Brain microvascular endothelial cell (primary cell): ENCODE measurements around the gene SLC22A15.

Source experiments
- DNase-seq: peaks from one replicate; pipeline ENCODE4 v3.0.0-alpha.2; 2020
- H3K27ac ChIP-seq: fragments of 250-450 bp; sonication (Bioruptor Pico); 2 replicates; pipeline ENCODE4 v1.5.1; 2020; ENCODE audit warnings: mild to moderate bottlenecking, moderate library complexity
- H3K27me3 ChIP-seq: fragments of 250-450 bp; sonication (Bioruptor Pico); replicated peaks from 2 replicates; pipeline ENCODE4 v1.5.1; 2020; ENCODE audit warnings: mild to moderate bottlenecking
- H3K36me3 ChIP-seq: fragments of 250-450 bp; sonication (Bioruptor Pico); replicated peaks from 2 replicates; pipeline ENCODE4 v1.5.1; 2020; ENCODE audit warnings: mild to moderate bottlenecking
- H3K4me3 ChIP-seq: 2 replicates; pipeline ENCODE4 v1.5.1; 2011; ENCODE audit warnings: low read depth, mild to moderate bottlenecking, control low read depth, low read length, moderate library complexity
- CTCF ChIP-seq: IDR thresholded peaks from 2 replicates; pipeline ENCODE4 v1.5.1; 2011; ENCODE audit warnings: low read depth, mild to moderate bottlenecking, moderate library complexity, low read length, control low read depth, inconsistent platforms; ENCODE audit errors: missing control alignments
- in situ Hi-C: cut with HindIII; loops from 2 replicates; pipeline ENCODE4 v1.10.0; 2017; ENCODE audit warnings: low sequenced_read_pairs, low pct_ligation_motif_present

SLC22A15 gene

GRCh38 chr1:116026631-116027030 lies 50.3 kb downstream of the SLC22A15 start:
- in situ Hi-C loops: no loop called here
- H3K36me3 ChIP-seq: no peaks in the 10 kb centered on the region
- no peak for DNase-seq

GRCh38 chr1:116031302-116031835 lies 55.1 kb downstream of the SLC22A15 start:
- H3K27ac ChIP-seq: no peak overlapping the region
- in situ Hi-C loops: no loop called here
- no peak overlapping the region for H3K4me3 ChIP-seq
- H3K36me3 ChIP-seq: no peaks in the 10 kb centered on the region
- H3K27me3 ChIP-seq: no peaks in the 10 kb centered on the region
- DNase-seq: no peak
- TF ChIP-seq CTCF: no peak

More at GRCh38 chr1:116026631-116027030, 50.3 kb downstream of the SLC22A15 start:
- Histone ChIP-seq H3K27me3 (no peaks in the 10 kb centered on the region), H3K27ac (no peak overlapping the region), H3K4me3 (no peak overlapping the region)
- no peak for TF ChIP-seq CTCF

GRCh38 chr1:116033322-116033721 lies 57.0 kb downstream of the SLC22A15 start:
- no peak overlapping the region for H3K4me3 ChIP-seq
- no peak overlapping the region for H3K27ac ChIP-seq
- no peak for DNase-seq
- no peaks in the 10 kb centered on the region for H3K36me3 ChIP-seq
- H3K27me3 ChIP-seq: no peaks in the 10 kb centered on the region
- in situ Hi-C loops: no loop called here
- no peak for TF ChIP-seq CTCF

- in situ Hi-C loops: no loop called here
- no peak for DNase-seq
- H3K27ac ChIP-seq: no peak overlapping the region
- no peak overlapping the region for H3K4me3 ChIP-seq
- H3K36me3 ChIP-seq: no peaks in the 10 kb centered on the region
- H3K27me3 ChIP-seq: no peaks in the 10 kb centered on the region
- TF ChIP-seq CTCF: no peak
Observed at GRCh38 chr1:116036255-116036654, 59.9 kb downstream of the SLC22A15 start.

- in situ Hi-C loops: no loop called here
- H3K36me3 ChIP-seq: no peaks in the 10 kb centered on the region
Observed at GRCh38 chr1:116038679-116039078, 62.4 kb downstream of the SLC22A15 start.

More at GRCh38 chr1:116038679-116039078, 62.4 kb downstream of the SLC22A15 start:
- no peak overlapping the region for H3K4me3 ChIP-seq
- H3K27me3 ChIP-seq: no peaks in the 10 kb centered on the region
- no peak for TF ChIP-seq CTCF
- H3K27ac ChIP-seq: no peak overlapping the region
- DNase-seq: no peak
